Stimulated activated CD4-positive, alpha-beta T cell treated with anti-CD3 and anti-CD28 coated beads, TNF-alpha, amount 100 ng/mL, for 48 hours (primary cell): ENCODE data around the gene ERBB4.
A peak's percentile ranks its signal among the peaks of the same experiment; 100 is the strongest.

Experiments
- DNase-seq, 3 donors: peaks; one replicate each; pipeline ENCODE4 v3.0.0-alpha.2; 2020; ENCODE audit warnings: low read depth in 3 of 3

Gene ERBB4

DNA sequence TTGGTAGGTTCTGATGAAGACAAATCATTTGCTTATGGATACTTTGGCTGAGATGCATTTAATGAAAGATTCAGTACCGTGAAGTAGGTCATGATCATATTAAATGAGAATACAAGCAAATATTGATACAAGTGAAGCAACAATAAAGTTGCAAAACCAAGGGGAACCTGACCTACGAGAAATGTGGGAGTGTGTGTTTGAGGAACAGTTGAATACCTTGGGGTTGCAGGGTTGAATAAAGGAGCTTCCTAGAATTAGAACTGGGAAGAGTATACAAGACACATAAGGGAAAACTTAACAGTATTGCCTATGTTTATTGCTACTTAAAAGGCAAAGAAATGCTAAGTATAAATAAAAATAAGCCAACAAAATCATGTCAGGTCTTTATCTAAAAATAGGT, 702.9 kb downstream of the ERBB4 start:
- DNase-seq = no peak

DNA sequence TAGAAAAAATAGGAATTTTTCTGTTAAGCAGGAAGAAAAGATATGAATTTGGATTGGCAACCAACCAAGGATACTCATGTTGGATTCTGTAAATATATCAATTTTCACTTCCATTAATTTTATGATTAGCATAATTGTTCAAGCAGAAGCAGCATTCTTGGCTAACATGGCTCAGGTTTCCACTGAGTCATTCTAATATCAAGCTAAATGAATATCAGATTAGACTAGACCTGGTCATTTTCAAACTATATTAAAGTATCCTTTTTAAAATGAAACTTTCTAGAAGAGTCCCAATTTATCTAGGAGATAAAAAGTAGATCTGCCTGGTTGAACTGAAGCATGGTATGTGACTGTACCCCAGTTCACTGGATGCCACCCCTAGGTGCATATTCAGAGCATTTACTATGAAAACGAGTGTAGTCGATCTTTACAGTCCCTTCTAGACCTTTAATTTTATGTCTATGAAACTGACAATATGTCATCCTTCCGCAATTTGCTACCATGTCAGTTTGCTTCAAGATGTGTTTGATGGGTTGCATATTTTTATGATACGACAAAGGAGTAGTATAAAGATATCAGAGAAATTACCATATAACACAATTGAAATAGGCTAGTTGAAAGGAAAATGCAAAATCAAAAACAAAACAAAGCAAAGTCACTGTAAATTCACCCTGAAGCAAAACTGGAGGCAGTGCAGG, 704.9 kb downstream of the ERBB4 start:
- no peak for DNase-seq

DNA sequence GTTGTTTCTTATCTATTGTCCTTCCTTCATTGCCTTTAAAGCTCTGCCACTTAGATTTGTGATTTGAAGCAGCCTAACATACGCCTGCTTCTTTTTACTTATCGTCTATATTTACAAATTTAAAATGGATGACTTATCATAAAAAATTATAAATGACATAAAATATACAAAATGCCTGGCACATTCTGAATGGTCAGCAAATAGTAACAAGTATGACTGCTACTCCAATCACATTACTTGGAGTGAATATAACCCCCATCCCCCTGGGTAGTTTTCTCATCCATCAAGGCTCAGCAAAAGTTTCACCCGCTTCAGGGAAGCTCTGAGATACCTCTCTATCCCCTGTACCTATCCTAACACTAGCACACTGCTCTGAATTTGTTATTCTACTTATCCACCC, 708.9 kb downstream of the ERBB4 start:
- no peak for DNase-seq

DNA sequence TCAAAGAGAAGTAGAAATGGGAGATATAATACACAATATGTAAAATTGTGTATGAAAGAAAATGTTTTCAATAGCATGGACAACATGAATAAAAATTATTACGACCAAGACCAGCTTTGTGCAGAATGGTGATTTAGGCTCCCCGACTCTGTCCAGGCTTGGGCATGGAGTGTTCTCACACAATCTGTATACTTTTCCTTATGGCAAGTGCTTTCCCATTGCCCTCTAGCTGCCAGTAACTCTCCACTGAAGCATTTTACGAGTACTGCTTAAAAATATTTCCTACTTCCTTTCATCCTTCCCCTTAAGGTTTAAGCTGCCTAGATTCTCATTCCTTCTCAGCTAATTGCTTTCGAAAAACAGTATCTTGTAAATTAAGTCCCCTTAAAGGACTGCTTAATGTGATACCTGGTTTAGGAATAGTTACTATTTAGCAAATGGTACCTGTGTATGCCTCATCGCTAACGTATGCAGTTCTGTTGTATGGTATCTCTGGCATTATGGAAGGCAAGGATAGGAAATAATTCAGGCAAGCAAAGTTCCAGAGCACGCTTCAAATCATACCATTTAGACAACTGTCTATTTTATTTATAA, 714.6 kb downstream of the ERBB4 start:
- DNase-seq = no peak

DNA sequence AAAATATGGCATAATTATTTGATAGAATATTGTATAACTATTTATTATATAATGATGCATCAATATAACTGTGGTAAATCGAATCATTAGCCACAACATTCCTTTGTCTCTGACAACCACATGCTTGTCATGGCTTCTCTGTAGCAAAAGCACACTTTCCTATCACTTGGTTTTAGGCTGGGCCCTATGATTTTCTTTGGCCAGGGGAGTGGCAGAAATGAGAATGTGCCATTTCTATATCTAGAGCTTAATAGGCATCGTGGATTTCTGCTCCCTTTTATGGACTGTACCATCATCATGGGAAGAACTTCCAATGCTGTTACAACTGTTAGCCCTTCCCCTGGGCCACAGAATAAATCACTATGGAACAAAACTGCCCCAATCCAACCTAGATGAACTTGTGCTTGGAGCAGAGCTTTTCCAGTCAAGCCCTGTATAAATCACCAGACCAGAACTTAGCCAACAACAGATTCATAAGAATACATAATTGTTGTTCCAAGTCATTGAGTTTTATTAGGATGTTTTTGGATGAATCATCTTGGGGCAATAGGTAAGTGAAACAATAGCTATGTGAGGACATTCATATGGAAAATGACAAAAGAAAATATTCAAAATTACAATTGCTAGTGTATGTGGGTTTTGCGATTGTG, 715.8 kb downstream of the ERBB4 start:
- no peak for DNase-seq

DNA sequence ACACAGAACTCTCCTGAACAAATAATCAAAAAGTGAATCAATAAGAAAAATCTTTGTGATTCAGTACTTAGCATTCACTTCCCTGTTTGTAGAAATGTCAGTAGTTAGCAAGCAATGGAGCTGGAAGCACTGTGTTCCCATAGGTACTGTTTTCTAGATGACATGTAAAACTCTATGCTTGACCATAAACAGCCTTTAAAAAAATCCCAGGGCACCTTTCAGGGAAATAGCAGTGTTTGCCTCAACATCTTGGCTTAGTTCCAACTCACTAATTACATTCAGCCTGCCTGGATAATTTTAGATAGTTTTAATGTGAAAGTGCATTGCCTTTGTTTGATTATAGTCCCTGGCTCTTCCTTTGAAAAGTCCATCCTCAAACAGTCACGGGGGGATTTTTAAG, 721.8 kb downstream of the ERBB4 start:
- no peak for DNase-seq

DNA sequence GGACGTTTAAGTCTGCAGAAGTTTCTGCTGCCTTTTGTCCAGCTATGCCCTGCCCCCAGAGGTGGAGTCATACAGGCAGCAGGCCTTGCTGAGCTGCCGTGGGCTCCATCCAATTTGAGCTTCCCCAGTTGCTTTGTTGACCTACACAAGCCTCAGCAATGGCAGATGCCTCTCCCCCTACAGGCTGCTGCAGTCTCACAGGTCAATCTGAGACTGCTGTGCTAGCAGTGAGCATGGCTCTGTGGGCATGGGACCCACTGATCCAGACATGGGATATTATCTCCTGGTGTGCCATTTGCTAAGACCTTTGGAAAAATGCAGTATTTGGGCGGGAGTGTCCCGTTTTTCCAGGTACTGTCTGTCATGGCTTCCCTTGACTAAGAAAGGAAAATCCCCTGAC, 726.0 kb downstream of the ERBB4 start:
- DNase-seq = no peak

DNA sequence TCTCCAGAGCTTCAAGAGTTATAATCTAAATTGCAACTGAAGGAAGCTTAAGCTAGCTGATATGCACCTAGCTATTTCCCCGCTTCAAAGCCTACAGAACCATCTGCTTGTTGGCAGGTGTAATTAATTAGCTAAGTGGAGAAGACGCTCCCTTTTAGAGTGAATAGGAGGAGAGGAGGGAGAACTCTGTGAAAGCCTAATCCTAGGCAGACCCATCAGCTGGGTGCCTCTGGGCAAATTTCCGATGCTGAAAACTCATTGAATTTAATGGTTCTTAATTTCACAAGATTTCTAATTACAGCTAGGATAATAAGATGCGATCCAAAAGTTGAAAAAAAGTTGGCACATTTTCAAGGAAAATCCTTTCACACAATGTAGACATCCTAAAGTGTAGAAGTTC, 735.9 kb downstream of the ERBB4 start:
- no peak for DNase-seq

DNA sequence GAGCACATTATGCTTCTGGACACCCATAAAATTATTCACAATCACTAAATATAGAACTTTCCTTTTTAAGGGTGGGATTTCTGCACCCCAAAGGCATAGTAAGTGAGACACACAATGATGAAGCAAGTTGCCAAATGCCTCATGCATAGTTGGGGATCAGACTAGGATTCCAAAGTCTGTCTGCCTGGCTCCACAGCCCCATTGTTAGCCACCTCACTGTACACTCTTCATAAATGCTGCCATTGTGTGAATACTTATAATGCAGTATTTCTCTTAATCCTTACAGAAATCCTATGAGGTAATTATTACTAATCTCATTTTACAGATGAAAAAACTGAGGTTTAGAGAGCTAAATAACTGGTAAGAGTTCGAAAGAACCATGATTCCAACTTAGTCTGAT, 738.6 kb downstream of the ERBB4 start:
- DNase-seq = no peak

DNA sequence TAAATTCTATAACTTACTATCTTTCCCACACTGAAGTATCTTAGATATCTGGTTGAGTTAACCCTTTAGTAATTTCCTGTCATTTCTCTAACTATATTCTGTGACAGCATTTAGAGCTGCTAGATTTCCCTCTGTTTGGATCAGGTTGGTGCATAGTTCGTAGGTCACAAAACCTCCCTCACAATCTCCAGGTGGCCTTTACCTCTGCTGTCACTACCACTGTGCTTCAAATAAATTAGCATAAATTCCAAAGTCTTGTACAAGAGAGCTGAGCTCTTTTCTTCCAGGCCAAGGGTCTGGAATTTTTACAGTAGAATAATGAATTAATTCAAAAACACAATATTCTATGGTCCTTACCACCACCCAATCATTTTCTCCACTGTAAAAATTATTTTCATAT, 739.7 kb downstream of the ERBB4 start:
- DNase-seq = no peak

DNA sequence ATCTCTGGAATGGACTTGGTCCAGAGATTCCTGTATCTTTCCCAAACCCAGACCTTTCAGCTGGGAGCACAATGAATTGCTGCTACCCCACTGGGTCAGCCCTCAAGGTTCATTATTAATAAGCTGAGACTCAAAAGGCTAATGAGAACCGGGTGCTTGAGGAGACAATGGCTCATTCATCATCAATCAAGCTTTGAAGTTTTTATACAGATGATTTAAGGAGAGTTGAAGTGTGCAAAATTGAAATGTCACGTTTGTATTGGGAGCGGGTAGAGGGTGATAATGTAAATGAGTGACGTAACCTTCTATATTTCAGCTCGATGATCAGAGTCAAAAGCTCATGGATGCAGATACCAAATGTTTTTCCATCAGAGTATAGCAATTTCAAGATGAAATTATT, 744.9 kb downstream of the ERBB4 start:
- DNase-seq = no peak

DNA sequence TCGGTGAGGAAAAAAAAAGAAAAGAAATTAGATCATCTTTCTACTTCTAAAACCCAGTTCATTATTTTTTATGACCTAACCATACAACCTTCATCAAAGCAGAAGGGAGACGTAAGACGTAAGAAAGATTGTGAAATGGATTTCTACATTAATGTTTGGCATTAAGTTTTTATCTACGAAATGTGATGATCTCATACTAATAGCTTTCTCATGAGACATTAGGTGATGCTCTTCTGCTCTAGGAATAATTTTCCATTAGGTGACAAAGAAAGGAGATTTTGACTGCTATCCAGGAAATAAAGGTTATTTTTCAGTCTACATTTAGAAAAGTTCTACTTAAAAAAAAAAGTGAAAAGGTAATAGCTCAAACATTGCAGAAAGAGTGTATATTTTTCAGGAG, 748.6 kb downstream of the ERBB4 start:
- DNase-seq = no peak

DNA sequence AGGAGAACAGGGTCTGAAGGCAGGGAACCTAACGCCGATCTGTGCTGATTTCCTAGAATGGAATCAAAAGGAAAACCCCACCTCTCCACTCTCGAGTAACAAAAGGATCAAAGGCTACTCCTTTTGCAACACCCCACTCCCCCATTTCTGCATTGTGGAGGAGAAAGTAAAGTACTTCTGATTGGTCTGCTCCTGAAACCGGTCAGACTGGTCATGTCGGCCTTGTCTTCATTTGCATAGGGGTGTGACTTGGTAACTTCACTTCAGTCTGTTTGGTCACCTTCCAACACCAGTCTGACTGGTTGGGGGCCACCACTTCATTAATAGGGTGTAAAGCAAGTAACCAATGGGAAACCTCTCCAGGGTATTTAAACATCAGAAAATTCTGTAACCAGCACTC, 771.9 kb downstream of the ERBB4 start:
- DNase-seq = no peak

DNA sequence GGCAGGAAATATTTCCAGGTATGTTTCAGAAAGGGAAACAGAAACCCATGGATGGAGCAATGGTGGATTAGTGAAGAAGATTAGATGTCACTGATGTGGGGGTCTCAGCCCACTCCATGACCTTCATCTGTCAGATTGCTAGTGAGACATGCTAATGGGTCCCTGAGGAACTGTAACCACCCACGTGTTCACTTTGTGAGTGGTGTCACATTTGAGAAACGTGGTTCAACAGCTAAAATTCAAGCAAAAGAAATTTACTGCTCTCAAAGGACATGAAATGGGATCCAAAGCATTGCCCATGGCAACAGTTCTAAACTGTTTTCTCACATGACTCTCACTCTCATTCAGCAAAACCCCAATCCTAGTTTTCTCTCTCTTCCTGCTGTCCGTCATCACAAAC, 776.1 kb downstream of the ERBB4 start:
- DNase-seq = no peak

DNA sequence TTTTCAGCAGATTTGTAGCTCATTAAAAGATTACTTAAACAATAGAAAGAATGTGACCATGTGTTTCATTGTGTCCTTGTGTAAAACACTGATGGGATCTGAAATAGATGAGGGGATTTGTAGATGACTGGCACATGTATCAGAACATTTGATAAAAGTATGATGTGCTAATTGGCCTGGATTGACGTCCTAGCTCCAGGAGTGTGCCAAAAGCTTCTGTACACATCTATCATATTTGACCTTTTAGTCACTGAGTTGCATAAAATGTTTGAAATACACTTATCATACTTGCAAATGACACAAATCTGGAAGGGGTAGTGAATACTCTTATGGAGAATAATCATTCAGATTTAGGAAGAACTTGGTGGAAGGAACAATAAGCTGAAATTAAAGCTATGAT, 778.5 kb downstream of the ERBB4 start:
- DNase-seq = no peak

DNA sequence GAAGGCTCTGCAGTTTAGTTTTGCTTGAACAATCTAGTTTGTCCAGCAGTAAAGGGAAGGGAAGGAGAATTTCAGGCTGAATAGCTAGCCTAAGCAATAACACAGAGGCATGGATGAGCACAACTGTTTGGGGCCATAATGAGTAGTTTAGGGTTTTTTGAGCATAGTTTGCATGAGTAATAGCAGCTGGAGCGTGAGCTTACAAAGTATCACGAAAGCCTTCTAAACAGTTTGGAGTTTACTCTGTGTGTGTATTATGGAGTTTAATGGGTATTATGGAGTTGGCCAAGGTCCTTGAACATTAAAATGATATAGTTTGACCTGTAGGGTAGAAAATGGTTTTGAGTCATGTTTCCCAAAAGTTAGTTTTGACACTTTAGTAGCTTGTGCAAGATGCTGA, 782.3 kb downstream of the ERBB4 start:
- DNase-seq = no peak

DNA sequence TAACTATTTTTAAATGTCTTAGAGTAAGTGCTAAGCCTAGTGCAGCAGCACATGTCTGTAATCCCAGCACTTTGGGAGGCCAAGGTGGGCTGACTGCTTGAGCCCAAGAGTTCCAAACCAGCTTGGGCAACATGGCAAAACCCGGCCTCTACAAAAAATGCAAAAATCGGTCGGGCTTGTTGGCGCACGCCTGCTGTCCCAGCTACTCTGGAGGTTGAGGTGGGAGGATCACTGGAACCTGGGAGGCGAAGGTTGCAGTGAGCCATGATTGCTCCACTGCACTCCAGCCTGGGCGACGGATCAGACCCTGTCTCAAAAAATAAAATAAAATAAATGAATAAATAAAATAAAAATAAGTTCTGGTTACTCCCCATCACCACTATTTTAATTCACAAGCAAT, 783.4 kb downstream of the ERBB4 start:
- no peak for DNase-seq

DNA sequence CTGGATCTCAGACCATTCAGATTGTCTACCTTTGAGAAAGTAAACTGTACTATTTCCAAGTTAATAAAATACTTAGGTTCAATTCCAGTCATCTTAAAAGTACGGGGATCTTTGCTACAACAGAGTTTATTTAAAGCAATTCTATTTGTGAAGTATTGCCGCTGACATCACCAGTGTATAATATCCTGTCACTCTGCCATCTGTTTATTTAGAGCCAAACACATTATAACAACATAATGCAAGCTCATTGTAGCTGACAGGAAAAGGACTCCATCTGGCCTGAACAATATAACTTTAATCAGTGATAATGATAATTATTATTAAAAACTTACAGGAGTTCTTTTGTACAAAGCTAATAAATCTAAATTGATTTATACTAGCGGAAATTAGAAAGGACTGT, 786.8 kb downstream of the ERBB4 start:
- DNase-seq = no peak

DNA sequence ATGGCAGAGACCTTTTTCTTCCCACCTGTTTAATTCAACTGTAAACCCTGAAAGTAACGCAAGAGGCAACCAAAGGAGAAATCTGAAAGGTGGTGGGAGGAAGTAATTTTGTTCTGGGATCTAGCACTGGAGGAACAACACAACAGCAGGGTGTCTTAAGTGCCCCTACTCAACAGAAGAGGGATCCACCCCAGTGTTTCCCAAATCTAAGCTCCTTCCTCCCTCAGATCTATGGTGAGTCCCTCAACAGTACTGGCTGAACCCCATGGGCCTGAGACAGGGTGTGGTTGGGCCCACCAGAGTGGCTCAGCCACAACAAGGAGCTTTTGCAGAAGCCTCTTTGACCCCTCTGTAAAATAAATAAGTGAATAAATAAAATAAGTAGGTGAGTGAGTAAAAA, 790.3 kb downstream of the ERBB4 start:
- DNase-seq = no peak

DNA sequence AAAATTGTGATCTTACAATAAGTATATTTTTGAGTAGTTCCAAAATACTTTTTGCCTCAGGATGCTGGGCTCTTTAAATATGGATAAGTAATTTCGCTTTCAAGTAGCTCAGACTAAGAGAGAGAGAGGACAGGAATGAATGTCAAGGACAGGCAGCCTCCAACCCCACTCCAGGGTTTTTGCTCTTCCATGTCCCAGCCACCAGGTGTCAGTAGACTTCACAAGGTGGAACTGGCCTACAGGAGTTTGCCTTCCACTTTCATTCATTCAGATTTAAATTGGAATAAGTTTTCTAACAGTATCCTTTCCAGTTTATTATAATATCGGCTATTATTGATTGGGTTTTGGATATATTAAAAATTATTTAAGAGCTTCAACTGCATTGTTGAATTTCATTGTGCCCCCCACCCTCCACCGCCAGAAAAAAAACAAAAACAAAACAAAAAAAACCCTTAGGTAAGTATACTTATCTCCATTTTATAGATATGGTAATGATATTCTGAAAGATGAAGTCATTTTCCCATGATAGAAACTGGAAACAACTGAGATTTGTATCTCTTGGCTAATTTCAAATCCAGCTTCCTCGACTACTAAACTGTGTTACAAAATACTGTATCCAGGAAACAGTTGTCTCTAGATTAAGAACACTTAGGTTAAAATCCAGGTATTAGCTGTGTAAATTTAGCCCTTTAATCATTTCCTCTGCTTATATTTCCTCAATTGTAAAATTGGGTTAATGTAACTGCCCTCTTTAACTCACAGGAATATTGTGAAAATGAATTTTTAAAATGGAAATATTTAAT, 793.1 kb downstream of the ERBB4 start:
- DNase-seq = peak in 1 of 3 donors; percentile 11

DNA sequence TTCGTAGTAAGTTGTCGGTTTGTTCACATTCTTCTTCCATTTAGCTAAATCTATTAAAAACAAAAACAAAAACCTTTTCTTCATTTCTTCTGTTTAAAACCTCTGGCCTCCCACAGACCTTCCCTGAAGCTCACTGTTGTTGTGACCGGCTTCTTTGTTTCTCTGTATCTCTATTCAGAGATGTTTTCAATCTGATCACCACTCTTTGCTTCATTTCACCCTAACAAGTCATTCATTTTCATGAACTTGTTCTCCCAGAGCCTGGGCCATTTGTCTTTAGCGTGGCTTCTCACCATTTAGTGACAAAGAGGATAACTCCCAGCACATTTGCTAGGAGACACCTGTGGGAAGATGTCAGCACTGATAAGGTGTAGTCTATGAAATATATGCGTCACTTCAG, 794.2 kb downstream of the ERBB4 start:
- DNase-seq = no peak

DNA sequence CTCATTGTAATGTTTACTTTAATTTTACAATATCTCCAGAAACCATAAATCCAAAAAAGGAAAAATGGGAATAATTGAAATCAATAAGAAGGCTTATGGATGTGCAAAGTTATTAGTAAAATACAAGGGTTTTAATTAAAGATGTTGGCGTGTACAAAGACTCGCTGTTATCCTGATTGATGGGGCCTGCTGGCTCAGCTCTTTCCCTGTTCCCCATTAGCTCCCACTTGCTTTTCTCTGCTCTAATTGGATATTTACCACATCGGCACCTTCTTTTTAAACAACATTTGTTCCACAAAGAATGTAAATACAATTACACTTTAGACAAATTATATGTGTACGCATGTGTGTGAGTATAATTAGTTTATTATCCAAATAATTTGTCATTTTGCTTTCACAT, 796.6 kb downstream of the ERBB4 start:
- DNase-seq = no peak

DNA sequence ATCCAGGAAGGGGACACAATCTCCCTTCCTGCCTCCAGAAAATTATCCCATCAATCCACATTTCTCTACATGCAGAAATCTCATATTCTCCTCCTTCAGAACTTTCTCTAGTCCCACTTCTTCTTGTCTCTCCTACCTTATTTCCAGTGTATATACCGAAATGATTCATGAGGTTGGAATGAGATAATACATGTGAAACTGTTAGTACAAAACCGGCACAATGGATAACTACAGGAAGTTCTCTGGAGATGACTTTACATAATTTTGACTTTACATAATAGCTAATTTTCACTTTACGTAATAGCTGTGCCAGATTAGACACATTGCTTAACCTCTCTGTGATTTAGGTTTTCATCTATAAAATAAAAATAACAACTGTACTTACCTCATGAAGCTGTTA, 801.3 kb downstream of the ERBB4 start:
- no peak for DNase-seq
